Astrocyte of the spinal cord (primary cell): ENCODE data around the gene CHRNB2.
A peak's percentile ranks its signal among the peaks of the same experiment; 100 is the strongest.
"Not testable (repeated sequence)": the region's sequence is repeated elsewhere in the genome, so short reads cannot be mapped to it uniquely, and the experiment has no call there.

Experiments
- DNase-seq: peaks from one replicate; pipeline ENCODE4 v3.0.0; 2011; ENCODE audit warnings: low read depth, low spot score
- H3K4me3 ChIP-seq: 2 replicates; pipeline ENCODE4 v1.5.1; 2011; ENCODE audit warnings: low read depth, mild to moderate bottlenecking, low read length, moderate library complexity
- in situ Hi-C: cut with HindIII; loops from 2 replicates; pipeline ENCODE4 v1.10.0; 2017; ENCODE audit warnings: low sequenced_read_pairs
- TF ChIP-seq, protein P1 (sequence below): IDR thresholded peaks from 2 replicates; pipeline ENCODE4 v1.5.1; 2012; ENCODE audit warnings: low read depth, mild to moderate bottlenecking, low read length, inconsistent platforms

Gene CHRNB2

DNA sequence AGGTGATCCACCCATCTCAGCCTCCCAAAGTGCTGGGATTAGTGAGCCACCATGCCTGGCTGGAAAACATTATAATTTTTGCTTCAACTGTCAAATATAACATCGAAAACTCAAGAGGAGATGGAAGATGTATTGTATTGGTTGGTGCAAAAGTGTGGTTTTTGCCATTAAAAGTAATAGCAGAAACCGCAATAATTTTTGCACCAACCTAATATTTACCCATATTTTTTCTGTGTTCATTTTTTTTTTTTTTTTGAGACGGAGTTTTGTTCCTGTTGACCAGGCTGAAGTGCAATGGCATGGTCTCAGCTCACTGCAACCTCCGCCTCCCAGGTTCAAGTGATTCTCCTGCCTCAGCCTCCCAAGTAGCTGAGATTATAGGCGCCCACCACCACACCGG lies 38.3 kb upstream of the CHRNB2 start:
- DNase-seq: no peak
- H3K4me3 ChIP-seq: no peak overlapping the region
- in situ Hi-C loops: no loop called here
- TF ChIP-seq, protein P1, sequence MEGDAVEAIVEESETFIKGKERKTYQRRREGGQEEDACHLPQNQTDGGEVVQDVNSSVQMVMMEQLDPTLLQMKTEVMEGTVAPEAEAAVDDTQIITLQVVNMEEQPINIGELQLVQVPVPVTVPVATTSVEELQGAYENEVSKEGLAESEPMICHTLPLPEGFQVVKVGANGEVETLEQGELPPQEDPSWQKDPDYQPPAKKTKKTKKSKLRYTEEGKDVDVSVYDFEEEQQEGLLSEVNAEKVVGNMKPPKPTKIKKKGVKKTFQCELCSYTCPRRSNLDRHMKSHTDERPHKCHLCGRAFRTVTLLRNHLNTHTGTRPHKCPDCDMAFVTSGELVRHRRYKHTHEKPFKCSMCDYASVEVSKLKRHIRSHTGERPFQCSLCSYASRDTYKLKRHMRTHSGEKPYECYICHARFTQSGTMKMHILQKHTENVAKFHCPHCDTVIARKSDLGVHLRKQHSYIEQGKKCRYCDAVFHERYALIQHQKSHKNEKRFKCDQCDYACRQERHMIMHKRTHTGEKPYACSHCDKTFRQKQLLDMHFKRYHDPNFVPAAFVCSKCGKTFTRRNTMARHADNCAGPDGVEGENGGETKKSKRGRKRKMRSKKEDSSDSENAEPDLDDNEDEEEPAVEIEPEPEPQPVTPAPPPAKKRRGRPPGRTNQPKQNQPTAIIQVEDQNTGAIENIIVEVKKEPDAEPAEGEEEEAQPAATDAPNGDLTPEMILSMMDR: no peak

DNA sequence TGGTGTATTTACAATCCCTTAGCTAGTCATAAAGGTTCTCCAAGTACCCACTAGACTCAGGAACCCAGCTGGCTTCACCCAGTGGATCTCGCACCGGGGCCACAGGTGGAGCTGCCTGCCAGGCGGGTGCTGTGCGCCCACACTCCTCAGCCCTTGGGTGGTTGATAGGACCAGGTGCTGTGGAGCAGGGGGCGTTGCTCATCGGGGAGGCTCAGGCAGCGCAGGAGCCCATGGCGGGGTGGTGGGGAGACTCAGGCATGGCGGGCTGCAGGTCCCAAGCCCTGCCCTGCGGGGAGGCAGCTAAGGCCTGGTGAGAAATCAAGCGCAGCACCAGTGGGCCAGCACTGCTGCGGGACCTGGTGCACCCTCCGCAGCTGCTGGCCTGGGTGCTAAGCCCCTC lies 35.6 kb upstream of the CHRNB2 start:
- H3K4me3 ChIP-seq, DNase-seq, in situ Hi-C loops: not testable (repeated sequence)

DNA sequence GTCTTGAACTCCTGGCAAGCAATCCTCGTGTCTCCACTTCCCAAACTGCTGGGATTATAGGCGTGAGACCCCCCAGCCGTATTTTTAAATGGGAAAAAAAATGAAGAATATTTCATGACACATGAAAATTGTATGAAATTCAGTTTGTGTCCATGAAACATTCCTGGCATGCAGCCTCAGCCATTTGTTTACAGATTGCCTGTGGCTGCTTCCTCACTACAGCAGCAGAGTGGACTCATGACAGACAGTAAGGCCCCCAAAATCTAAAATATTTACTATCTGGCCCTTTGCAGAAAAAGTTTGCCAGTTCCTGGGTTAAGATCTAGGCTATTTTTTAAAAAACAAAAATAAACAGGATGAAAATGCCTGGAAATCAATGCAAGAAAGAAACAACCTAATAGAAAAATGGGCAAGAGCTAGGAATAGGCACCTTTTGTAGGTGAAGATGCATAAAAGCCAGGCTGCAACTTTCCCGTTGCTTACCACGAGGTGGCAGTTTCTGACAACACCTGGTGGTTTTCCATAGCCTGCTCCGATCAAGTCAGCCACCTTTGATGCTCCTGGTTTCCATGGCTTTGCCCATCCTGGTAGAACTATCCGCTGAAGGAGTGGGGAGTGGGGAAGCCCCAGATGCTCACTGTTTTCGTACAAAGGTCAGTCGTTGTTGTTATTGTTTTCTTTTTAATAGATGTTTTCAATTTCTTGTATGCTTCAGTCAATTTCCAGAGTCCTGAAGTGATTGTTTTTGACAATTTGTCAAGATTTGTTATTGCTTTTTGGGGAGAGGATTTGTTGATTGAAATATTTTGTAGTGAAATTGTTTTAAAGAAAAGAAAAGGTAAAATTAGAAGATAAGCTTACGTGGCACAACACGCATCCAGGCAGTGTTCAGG lies 33.4 kb upstream of the CHRNB2 start:
- TF ChIP-seq, protein P1: peak; percentile 55
- H3K4me3 ChIP-seq: no peak overlapping the region
- no peak for DNase-seq
- in situ Hi-C loops: no loop called here

DNA sequence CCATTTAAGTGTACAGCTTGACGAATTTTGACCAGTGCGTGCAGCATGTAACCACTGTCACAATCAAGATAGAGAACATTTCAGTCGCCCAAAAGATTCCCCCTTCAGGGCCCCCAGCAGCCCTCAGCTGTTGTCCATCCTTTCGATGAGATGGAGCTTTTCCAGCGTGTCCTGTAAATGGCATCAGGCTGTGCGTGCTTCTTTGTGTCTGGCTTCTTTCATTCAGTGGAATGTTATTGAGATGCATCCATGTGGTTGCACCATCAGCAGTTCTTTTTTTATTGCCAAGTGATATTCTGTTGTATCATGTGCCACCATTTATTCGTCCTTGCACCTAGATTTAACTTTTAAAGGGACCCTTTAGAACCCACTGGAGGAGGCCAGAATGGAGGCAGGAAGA lies 31.0 kb upstream of the CHRNB2 start:
- DNase-seq: no peak
- TF ChIP-seq, protein P1: no peak
- no peak overlapping the region for H3K4me3 ChIP-seq
- in situ Hi-C loops: no loop called here

DNA sequence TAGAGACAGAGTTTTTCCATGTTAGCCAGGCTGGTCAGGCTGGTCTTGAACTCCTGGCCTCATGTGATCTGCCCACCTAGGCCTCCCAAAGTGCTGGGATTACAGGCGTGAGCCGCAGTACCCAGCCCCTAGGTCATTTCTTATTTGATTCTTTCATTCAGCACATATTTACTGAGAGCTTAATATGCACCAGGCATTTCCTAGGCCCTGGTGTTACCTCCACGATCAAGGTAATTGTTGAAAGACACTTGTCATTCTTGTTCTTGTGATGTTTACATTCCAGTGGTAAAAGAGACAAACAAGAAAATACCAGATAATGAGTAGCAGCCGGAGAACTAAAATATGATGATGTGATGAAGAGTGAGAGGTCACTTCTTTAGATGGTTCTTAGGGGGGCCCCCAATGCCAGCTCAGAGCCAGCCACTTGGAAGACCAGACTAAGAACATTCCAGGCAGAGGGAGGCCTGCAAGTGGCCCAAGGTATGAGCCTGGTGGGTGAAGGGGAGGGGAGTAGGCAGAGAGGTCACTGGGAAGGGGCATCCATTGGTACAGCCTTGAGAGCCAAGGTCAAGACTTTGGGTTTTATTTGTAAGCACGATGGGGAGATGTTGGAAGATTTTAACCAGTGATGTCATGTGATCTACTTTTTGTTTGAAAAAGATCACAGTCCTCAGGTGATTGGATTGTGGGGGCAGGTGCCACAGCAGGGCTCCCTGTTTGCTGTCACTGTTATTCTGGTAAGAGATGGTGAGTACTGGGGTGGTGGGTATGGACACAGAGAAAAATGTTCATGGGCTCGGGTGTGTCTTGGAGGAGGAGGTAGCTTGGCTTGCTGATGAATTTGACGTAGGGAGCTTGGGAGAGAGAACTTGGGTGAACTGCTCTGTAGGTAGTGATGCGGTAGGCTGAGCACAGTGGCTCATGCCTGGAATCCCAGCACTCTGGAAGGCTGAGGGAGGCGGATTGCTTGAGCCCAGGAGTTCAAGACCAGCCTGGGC lies 27.8 kb upstream of the CHRNB2 start:
- DNase-seq: no peak
- TF ChIP-seq, protein P1: no peak
- in situ Hi-C loops: no loop called here
- H3K4me3 ChIP-seq: no peak overlapping the region

DNA sequence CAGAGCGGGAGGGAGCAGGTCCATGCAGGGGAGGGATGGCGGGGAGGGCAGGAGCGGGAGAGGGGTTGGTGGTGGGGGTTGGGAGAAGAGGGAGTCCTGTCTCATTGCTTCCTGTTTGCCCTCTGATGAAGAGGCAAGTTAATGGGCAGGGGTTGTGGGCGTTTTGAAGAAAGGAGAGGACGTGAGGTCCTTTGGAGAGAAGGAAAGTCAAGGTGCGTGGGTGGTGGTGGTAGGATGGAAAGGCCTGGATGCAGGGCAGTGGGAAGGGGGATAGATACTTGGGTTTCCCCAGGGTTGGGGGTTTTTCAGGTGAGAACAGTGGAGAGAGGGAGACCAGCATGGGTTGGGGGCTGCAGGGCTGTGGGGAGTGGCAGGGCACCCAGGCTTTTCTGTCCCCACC lies 26.3 kb upstream of the CHRNB2 start:
- DNase-seq: no peak
- no peak overlapping the region for H3K4me3 ChIP-seq
- TF ChIP-seq, protein P1: no peak

More for the DNA sequence above, 26.3 kb upstream of the CHRNB2 start:
- in situ Hi-C loops: no loop called here
